ENCODE data around the gene FZR1.
"Not testable (repeated sequence)": the region's sequence is repeated elsewhere in the genome, so short reads cannot be mapped to it uniquely, and the experiment has no call there.

The FZR1 gene

GRCh38 chr19:3516675-3517207 is 10.6 kb downstream of the FZR1 start:
- DNase-seq = peak; percentile 99

DNA sequence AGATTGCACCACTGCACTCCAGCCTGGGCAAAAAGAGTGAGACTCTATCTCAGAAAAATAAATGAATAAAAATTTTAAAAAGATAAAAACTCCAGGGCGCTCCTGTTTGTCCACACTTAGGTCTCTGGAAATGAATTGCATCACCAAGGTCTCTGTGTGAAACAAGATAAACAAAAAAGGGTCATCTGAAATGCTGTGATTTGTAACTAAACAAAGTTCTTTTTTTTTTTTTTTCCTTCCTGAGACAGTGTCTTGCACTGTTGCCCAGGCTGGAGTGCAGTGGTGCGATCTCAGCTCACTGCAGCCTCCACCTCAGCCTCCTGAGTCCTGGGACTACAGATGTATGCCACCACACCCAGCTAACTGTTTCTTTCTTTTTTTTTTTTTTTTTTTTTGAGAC is 11.5 kb downstream of the FZR1 start:
- DNase-seq = no peak

GRCh38 chr19:3518255-3518654 is 12.1 kb downstream of the FZR1 start:
- no peak for DNase-seq

GRCh38 chr19:3518659-3519058 is 12.5 kb downstream of the FZR1 start:
- no peak for DNase-seq

GRCh38 chr19:3519126-3519525 is 13.0 kb downstream of the FZR1 start:
- DNase-seq = no peak

DNA sequence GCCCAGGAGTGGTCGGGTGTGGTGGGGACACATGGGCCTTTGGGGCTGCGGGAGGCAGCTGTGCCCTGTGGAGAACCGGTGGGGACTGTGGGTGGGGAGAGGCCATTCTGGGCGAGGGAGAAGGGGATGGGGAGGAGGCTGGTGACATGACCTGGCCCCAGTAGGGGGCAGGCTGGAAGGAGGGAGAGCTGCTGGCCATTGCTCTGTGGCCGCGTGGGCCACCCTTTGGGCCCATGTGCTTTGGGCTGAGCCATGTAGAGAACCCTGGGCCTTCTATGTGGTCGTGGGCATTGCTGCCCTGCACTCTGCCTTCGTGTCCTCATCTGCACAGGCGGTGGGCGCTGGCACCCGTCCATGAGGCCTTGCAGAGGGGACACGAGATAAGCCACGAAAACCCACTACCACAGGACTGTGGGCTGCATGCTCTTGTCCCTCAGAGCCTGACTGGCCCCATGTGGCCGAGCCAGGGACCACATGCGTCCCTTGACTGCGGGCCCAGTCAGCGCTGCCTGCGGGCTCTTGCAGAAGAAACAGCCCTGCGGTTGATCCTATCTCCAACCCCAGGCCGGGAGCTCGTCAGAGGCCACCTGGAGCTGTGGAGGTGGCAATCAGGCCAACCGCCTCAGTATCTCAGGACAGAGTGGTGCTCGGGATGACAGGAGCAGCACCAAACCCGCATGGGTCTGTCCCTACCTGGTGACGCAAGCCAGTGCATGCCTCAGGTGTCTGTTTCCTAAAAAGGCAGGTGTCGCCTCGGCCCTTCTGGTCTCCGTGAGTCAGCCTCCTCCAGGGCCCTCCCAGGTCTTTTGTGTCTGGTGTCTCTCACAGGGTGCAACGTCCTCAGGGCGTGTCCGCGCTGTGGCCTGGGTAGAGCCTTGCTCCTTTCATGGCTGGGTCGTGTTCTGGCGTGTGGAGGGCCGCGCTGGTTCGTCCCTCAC is 14.3 kb downstream of the FZR1 start:
- DNase-seq = peak; percentile 59

GRCh38 chr19:3521104-3521445 is 15.0 kb downstream of the FZR1 start:
- DNase-seq = no peak

DNA sequence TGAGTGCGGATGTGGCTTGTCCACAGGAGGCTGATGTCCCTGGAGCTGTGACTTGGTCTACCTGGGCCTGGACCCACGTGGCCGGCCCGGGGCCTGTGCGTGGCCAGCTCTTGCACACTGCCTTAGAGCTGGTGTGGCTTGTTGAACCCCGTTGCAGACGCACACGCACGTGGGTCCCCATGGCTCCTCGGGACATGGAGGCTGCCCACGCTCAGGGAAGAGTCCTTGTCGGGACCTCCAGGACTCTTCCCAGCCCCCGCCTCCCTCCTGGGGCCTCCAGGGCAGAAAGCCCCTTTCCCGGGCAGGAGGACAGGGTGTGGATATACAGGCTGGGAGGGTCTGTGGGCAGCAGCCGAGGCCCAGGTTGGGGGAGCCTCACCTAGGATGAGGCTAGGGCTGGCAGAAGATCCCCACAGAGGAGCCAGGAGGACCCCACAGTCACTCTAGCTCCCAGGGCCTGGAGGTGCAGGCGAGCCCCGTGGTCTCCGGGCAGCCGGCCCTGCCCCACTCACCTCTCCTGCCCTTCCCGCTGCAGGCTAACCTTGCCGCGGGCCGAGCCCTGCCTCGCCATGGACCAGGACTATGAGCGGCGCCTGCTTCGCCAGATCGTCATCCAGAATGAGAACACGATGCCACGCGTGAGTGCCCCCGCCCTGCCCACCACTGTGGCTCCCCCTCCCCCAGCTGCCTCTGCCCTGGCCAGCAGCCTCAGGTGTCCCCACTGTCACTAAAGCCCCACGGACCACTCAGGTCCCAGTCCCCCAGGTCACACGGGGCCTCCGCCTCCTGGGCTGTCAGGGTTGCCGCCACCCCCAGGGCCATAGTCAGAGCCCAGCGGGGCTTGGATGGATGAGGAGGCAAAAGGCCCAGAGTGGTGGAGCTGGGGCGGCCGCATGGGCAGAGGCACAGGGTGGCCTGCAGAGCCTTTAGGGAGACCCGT is 16.6 kb downstream of the FZR1 start:
- DNase-seq = no peak

DNA sequence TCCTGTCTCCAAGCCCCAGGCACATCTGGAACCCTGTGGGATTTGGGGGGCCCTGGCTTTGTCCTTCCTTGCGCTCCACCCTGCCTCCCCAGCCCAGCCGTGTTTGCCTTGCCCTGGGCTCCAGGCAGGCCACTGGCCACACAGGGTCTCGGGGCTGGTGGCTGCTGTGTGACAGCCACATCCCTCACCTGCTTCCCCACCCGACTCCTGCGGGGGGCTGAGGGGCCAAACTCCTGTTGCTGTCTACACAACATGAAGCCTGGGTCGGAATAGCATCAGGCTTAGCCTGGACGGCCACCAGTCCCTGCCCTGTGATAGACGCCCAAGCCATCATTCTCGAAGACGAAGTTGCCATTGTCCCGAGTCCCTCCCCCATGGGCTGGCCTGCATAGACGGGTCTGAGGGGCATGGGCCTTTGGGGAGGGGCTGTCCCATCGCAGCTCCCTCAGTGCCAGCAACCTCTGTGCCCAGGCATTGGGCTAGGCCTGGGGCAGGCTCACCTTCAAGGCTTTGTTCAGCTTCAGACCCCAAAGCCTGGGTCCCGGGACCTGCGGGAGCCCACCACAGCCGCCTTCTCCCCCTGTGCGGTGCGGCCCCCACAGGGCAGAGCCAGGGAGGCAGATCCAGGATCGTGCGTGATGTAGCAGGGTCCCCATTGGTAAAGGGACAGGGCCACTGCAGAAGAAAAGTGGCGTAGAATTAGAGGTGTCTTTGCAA is 17.4 kb downstream of the FZR1 start:
- no peak for DNase-seq

DNA sequence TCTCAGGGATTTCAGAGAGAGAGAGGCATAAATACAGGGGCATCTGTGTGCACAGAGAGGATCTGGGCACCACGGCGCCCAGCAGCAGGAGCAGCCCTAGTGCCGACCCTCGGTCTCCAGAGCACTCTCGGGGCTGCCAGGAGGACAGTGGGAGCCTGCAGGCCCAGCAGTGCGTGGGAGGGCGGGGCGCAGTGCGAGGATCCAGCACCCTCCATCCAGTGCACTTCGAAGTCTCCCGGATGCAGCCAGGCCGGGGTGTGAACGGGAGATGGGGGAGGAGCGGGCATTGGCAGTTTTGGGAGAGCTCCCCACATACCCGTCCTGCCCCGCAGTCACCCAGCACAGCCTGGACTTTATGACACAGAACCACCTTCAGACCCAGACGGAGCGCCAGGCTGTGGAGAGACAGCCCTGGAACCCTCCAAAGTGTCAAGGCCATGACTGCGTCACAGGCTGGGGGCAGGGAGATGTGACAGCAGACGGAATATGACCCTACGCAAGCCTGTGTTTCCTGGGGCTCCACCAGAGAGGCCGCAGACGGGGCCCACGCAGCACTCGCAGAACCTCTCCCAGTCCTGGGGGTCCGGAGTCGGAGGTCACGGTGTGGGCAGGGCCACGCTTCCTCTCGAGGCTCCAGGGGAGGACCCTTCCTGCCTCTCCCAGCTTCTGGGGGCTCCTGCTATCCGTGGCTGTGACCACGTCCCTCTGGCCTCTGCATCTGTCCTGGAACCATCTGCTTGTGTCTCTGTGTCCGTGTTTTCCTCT is 18.1 kb downstream of the FZR1 start:
- DNase-seq = no peak

- no peak for DNase-seq
These were observed 18.9 kb downstream of the FZR1 start for GRCh38 chr19:3524904-3525451.

GRCh38 chr19:3526507-3527237 is 20.6 kb downstream of the FZR1 start:
- DNase-seq = no peak

- no peak for DNase-seq
These were observed 21.3 kb downstream of the FZR1 start for GRCh38 chr19:3527238-3527910.

- no peak for DNase-seq
These were observed 22.0 kb downstream of the FZR1 start for GRCh38 chr19:3528080-3528479.

GRCh38 chr19:3528539-3529211 is 22.6 kb downstream of the FZR1 start:
- no peak for DNase-seq

- DNase-seq = not testable (repeated sequence)
These were observed 23.2 kb downstream of the FZR1 start for GRCh38 chr19:3529299-3529698.

GRCh38 chr19:3530389-3530788 is 24.3 kb downstream of the FZR1 start:
- no peak for DNase-seq

DNA sequence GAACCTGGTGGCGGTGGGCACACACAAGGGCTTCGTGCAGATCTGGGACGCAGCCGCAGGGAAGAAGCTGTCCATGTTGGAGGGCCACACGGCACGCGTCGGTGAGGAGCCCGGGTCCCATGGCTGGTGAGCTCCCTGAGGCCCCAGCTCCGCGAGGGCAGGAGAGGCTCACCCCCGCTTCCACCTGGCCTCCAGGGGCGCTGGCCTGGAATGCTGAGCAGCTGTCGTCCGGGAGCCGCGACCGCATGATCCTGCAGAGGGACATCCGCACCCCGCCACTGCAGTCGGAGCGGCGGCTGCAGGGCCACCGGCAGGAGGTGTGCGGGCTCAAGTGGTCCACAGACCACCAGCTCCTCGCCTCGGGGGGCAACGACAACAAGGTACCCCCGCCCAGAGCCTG is 25.6 kb downstream of the FZR1 start:
- DNase-seq = no peak

GRCh38 chr19:3532154-3532786 is 26.2 kb downstream of the FZR1 start:
- no peak for DNase-seq
